ENCODE data around the gene CCDC14. TPM values are rescaled to one million over a fixed set of nuclear protein-coding genes. Genes with fewer than 3 reads are reported as not detected.

CCDC14 gene
- total RNA-seq, 1 donor from 2014 or later = 6.8 TPM

GRCh38 chr3:123878807-123879206 lies 82.2 kb downstream of the CCDC14 start:
- ATAC-seq (ENCODE audit: poor library complexity) = no peak
- intact Hi-C loops (cut with DNase I) = no loop called here
- DNase-seq = no peak

DNA sequence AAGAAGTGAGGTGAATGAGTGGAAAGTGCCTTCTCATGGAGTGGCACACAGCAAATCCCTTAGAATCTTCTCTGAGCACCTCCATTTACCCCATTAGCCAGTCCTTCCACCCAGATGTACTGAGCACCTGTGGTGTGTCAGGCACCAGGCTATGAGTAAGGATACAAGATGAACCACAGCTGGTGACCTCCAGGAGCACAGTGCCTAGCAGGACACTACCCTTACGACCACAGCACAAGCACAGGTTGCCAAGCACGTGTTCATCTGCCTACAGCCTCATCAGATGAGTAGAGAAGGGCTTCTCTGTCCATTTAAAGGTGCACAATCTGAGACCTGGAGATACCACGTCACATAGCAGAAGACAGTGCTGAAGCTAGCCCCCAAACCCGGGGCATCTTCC lies 83.1 kb downstream of the CCDC14 start:
- DNase-seq (no peak), ATAC-seq (ENCODE audit: poor library complexity) (no peak)
- intact Hi-C loops (cut with DNase I) = no loop called here

GRCh38 chr3:123877466-123877865 lies 83.6 kb downstream of the CCDC14 start:
- DNase-seq (no peak), ATAC-seq (ENCODE audit: poor library complexity) (no peak)
- intact Hi-C loops (cut with DNase I) = no loop called here

GRCh38 chr3:123876858-123877257 lies 84.2 kb downstream of the CCDC14 start:
- ATAC-seq (ENCODE audit: poor library complexity) (no peak), DNase-seq (no peak)
- intact Hi-C loops (cut with DNase I) = no loop called here

DNA sequence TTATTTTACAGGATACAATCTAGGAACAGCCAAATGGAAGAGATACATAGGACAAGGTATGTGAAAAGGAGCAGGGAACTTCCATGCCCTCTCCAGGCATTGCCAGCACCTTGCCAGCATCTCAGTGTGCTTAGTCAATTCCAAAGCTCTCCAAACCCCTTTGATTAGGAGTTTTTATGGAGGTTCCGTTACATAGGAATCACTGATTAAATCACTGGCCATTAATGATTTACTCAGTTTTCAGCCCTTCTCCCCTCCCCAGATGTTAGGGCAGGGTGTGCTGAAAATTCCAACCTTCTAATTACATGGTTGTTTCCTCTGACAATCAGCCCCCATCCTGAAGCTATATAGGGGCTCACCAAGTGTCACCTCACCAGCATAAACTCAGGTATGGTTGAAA lies 88.4 kb downstream of the CCDC14 start:
- intact Hi-C loops (cut with DNase I) = no loop called here
- ATAC-seq (ENCODE audit: poor library complexity) (no peak), DNase-seq (no peak)

GRCh38 chr3:123871946-123872345 lies 89.1 kb downstream of the CCDC14 start:
- ATAC-seq (ENCODE audit: poor library complexity) = no peak
- DNase-seq = no peak
- intact Hi-C loops (cut with DNase I) = no loop called here

GRCh38 chr3:123870033-123870432 lies 91.0 kb downstream of the CCDC14 start:
- ATAC-seq (ENCODE audit: poor library complexity) (no peak), DNase-seq (no peak)
- intact Hi-C loops (cut with DNase I) = no loop called here

DNA sequence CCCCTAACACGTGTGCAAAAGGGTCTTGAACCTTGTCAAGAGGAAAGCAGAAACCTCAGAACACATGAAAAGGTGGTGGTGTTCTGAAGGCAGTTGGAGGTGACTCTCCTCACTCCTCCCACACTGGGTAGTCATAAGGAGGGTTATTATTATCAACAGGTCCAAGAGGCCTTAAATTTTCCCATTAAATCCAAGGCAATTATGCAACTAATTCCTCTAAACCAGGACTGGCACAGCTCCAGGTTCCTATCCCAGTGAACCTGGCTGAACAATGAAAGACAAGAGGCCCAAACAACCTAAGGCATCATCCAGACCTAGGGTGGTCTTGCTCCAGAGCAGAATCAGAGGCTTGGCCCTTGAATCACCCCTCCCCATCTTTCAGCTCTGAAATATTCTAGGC lies 91.9 kb downstream of the CCDC14 start:
- DNase-seq (no peak), ATAC-seq (ENCODE audit: poor library complexity) (no peak)
- intact Hi-C loops (cut with DNase I) = no loop called here

GRCh38 chr3:123864706-123865105 lies 96.3 kb downstream of the CCDC14 start:
- intact Hi-C loops (cut with DNase I) = no loop called here
- DNase-seq (no peak), ATAC-seq (ENCODE audit: poor library complexity) (no peak)

Other genes with a start within 250 kb of the CCDC14 start
- 10.1 TPM for gene MYLK, start 76.9 kb downstream of the CCDC14 start, total RNA-seq
- gene ROPN1, start 30.9 kb upstream of the CCDC14 start, total RNA-seq = not detected
- 66.3 TPM for gene KALRN, start 72.1 kb upstream of the CCDC14 start, total RNA-seq

Measured in Right ventricle myocardium superior (tissue), 1 donor.